GM19468 (cell line): ENCODE measurements around the gene SPEM2.
A peak's percentile ranks its signal among the peaks of the same experiment; 100 is the strongest.

Experiments used
- ATAC-seq: cut with Tn5 transposase; IDR thresholded peaks from one replicate; pipeline ENCODE4 v1.9.1; 2021; ENCODE audit warnings: mild to moderate bottlenecking, moderate library complexity, moderate number of reproducible peaks; ENCODE audit not compliant: unreplicated experiment; ENCODE audit errors: extremely low read depth

SPEM2 gene

DNA sequence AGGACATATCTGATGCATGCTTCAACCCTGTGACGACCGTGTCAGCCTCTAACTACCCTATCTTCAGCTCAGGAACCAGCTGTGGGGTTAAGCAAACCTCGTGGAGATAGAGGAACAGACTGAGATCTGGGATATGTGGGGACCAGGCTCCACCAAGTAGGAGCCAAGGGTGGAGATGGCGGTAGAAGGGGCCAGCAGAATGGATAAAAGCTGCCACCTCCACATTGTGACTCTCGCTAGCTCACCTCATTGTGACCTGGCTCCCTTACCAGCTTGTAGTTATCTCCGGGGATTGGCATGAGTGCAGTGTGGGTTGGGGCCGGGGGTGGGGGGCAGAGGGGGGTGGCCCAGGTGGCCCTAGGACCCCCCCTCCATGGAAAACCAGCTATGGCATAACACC, at the start of gene SPEM2:
TSS of gene SPEM2 (plus strand) at position 301 of the 400 bp plus-strand sequence. CDS start at position 374, 73 bp downstream.
- no peak for ATAC-seq

DNA sequence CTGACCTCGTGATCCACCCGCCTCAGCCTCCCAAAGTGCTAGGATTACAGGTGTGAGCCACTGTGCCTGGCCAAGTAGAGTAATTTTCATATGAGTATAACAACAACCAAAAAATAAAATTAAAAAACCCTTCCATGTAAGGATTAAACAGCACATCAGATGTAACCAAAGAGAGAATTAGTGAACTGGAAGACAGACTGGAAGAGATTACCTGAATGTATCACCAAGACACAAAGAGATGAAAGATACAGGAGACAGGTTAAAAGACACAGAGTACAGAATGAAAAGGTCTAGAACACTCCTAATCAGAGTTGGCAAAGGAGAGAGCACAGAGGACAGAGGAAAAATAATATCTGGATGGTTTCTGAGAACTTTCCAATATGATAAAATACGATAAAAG, 46.3 kb upstream of the SPEM2 start:
- no peak for ATAC-seq

DNA sequence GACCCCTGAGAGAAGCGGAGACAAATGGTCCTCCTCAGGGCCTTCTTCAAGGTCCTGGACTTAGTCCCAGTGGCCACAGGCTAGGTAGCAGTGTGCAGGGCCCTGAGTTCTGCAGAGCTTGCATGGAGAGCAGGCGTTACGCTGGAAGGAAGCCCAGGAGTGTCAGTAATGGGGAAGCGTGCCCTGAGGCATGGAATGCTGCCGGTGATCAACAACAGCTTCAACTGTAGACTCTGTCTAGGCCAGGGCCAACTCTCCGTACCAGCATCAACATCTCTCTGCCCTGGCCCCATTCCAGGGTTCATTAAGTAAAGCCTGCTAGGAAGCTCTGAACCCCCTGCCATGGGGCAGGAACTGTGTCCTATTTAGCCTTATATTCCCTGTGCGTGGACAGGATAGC, 45.1 kb upstream of the SPEM2 start:
- no peak for ATAC-seq

DNA sequence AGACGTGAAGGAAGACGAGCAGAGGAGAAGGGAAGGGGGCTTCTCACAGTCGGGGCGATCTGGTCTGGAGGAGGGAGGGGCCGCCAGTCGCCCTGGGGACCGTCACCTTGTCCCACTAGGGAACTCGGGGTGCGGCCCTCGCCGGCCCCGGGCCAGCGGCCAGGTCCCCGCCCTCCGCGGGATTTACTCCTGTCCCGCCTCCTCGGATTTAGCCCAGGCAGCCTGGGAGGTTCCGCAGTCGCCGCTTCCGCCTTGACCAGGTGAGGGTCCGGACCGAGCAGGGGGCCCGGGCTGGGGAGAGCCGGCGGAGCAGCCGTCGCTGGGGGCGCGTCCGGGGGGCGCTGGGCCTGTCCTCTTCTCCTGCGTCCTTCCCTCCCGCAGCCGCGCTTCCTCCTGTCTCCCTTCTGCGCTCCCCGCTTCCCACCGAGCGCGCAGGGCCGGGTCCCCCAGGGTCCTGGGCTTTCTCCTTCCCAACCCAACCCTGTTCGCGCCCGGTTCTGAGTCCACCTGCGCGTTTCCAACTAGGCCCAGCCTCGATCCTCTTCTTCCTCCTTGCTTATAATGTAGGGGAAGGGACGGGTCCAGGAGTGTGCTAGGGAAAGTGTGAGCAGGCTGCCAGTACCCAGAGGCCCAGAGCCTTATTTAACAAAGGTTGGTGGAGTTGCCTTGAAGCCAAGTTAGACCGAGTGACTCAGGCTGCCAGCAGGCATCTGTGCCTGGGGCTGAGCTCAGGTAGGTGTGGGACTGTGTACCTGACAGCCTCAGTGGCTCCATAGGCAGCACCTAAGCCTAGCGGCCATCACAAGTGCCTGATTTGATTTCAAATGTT, 44.3 kb upstream of the SPEM2 start, which contains the start of gene TNK1:
TSS of gene TNK1 (plus strand) at position 235 of the 829 bp plus-strand sequence. CDS start 1,838 bp downstream, outside the sequence.
- no peak for ATAC-seq

- ATAC-seq, result no peak
These were observed 42.5 kb upstream of the SPEM2 start for GRCh38 chr17:7382901-7383300.

- no peak for ATAC-seq
These were observed 42.1 kb upstream of the SPEM2 start for GRCh38 chr17:7383371-7383741.

DNA sequence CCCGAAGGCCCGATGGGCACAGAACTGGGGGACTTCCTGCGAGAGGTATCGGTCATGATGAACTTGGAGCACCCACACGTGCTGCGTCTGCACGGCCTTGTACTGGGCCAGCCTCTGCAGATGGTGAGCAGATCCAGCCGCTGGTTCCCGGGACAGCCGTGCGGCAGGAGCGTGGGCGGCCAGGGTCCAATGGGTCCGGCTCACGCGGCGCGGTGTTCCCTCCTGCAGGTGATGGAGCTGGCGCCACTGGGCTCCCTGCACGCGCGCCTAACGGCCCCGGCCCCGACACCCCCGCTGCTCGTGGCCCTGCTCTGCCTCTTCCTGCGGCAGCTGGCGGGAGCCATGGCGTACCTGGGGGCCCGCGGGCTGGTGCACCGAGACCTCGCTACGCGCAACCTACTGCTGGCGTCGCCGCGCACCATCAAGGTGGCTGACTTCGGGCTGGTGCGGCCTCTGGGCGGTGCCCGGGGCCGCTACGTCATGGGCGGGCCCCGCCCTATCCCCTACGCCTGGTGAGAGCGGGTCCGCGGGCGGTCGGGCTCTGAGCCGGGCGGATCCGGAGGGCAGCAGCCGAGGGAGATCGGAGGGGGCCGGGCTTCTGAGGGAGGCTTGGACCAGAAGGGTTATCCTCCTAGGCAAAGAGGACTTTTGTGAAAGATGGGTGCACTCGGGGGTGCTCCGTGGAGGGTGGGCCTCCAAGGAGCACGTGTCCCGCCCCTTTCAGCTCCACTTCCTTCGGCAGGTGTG, 41.5 kb upstream of the SPEM2 start:
- ATAC-seq, result peak; percentile 44

GRCh38 chr17:7384489-7385081, 40.8 kb upstream of the SPEM2 start:
- ATAC-seq, result no peak

DNA sequence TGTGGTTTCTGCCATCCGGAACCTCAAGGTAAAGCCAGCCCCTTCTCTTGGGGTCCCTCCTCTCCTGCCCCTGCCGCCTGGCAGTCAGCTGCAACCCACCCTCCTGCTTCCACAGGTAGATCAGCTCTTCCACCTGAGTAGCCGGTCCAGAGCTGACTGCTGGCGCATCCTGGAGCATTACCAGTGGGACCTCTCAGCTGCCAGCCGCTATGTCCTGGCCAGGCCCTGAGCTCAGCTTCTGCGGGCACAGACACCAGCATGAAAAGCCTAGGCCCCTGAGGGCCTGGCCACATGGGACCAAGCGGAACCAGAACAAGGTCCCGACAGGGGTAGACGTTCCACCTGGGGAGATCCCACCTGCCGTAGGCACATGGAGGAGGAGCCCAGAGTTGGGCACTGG, 36.6 kb upstream of the SPEM2 start:
- no peak for ATAC-seq

DNA sequence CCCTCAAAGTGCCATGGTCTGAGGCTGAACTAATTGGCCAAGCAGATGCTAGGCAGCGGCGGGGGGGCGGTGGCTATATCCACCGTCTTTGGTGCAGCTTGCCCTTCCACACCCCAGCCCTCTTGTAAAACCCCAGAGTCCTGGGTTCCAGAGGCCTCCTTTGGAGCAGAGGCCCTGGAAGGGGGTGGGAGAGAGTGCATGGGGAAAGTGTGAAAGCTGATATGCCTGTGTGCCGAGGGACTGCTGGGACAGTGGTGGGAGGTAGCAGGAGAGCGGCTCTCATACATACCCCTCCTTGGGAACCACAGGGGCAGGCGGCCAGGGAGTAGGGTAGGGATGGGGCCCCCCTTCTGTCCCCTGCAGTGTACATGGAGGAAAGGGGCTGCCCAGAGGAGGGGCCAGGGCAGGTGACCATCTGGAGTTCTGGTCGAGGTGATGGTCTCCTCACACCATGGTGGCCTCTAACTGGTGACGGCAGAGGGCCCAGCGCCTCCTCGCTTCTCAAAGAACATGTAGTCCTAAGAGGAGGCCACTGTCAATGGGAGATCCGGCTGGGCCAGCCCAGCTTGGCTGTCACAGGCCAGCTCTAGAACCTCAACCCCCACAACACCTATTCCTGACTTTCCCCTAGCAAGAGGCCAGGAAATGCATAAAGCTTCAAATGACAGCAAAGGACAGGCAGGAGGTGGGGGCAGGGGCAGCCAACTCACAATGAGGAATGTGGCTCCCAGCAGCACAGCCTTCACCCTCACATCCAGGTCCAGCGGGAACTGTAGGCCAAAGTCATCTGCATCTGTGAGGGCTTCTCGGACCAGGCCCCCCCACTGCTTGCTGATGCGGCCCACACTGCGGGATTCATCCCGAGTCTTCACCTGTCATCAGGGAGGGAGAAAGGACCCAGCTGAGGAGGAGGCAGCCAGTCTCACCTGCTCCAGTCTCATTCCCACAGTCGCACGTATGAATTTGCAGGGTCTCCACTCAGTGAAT, 35.2 kb upstream of the SPEM2 start:
- no peak for ATAC-seq

DNA sequence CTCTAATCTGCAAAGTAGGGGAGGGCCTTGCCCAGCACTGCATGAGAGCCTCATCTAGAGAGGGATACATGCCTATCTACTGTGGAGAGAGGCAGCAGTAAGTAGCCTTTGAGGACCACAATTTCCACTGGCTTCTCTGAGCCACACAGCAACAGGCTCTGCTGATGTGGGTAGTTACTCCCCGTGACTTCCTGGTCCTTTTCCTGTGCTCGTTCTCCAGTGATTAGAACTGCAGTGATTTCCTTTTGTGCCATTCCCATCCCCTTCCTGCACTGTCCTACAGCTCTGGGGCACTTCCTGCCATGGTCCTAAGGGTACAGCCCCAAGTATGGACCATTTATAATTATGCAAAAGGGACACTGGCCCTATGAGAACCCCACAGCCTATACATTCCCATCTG, 34.1 kb upstream of the SPEM2 start:
- no peak for ATAC-seq

GRCh38 chr17:7392696-7393612, 32.5 kb upstream of the SPEM2 start:
- ATAC-seq, result no peak

GRCh38 chr17:7393613-7394451, 31.6 kb upstream of the SPEM2 start:
- ATAC-seq, result peak; percentile 15

- peak; percentile 33 for ATAC-seq
These were observed 30.8 kb upstream of the SPEM2 start, which contains the start of gene PLSCR3 for GRCh38 chr17:7394452-7395191. Gene PLSCR3, minus strand, starts transcription at chr17:7394525. Its CDS starts 415 bp downstream, at chr17:7394110.

GRCh38 chr17:7396147-7396546, 29.3 kb upstream of the SPEM2 start:
- ATAC-seq, result no peak

DNA sequence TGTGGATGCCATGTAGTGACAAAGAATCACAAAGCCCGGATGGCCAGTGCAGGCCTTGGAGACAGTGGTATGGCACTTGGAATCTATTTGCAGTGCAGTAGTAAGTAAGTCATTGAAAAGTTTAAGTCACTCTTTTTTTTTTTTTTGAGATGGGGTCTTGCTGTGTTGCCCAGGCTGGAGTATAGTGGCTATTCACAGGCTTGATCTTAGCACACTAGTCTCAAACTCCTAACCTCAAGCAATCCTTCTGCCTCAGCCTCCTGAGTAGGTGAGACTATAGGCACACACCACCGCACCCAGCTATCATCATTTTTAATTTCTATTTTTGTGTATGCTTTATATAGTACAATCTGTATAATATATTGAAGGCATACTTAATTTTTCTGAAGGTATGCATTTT, 26.8 kb upstream of the SPEM2 start:
- no peak for ATAC-seq

GRCh38 chr17:7403043-7403726, 22.2 kb upstream of the SPEM2 start:
- ATAC-seq, result no peak
